HL-60 (cell line): ENCODE results near the gene BRIP1.

Experiments used
- DNase-seq, 2 experiments: peaks; one replicate each; pipeline ENCODE4 v3.0.0-alpha.2; 2010 to 2020; ENCODE audit warnings: low read depth in 1 of 2, low spot score in 1 of 2
- H3K27ac ChIP-seq: fragments of 250-450 bp; sonication (Bioruptor Pico); replicated peaks from 2 replicates; pipeline ENCODE4 v1.5.1; 2020; ENCODE audit warnings: mild to moderate bottlenecking, moderate library complexity
- H3K27me3 ChIP-seq: fragments of 250-450 bp; sonication (Bioruptor Pico); 2 replicates; pipeline ENCODE4 v1.5.1; 2021; ENCODE audit warnings: mild to moderate bottlenecking, moderate library complexity; ENCODE audit not compliant: insufficient read depth, poor library complexity, severe bottlenecking
- H3K4me3 ChIP-seq: replicated peaks from 2 replicates; pipeline ENCODE4 v1.5.1; 2011; ENCODE audit warnings: mild to moderate bottlenecking, control low read depth, low read length; ENCODE audit not compliant: insufficient read depth
- GABPA ChIP-seq: IDR thresholded peaks from 2 replicates; pipeline ENCODE4 v1.6.1; 2012; ENCODE audit warnings: low read depth
- POLR2AphosphoS5 ChIP-seq: IDR thresholded peaks from 2 replicates; pipeline ENCODE4 v1.6.1; 2012; ENCODE audit warnings: low read depth
- SPI1 ChIP-seq: IDR thresholded peaks from 2 replicates; pipeline ENCODE4 v1.6.1; 2012; ENCODE audit warnings: low read depth, mild to moderate bottlenecking, borderline replicate concordance
- TF ChIP-seq, protein P1 (sequence below): IDR thresholded peaks from 2 replicates; pipeline ENCODE4 v1.6.1; 2012; ENCODE audit warnings: low read depth; ENCODE audit not compliant: insufficient replicate concordance
- TF ChIP-seq, protein P2 (sequence below): IDR thresholded peaks from one replicate; pipeline ENCODE4 v1.5.1; 2011; ENCODE audit warnings: low read length, control low read depth, inconsistent platforms; ENCODE audit not compliant: insufficient read depth

The BRIP1 gene

DNA sequence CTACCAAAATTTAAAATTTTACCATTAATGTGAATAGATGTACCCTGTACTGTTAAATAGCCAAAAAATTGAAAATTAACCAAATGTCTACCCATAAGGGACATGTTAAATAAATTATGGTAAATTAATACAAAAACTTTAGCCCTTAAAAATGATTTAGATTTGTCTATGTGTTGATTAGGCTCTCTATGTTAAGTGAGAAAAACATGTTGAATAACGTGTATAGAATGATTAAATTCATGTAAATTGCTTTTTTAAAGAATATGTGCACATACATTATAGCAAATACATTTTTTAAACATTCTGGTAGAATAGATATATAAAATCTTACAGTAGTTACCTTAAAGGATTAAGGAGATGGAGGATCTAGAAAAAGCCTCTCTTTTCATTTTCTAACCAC, 59.5 kb downstream of the BRIP1 start:
- TF ChIP-seq POLR2AphosphoS5 (no peak), SPI1 (no peak), GABPA (no peak)
- TF ChIP-seq, protein P1, sequence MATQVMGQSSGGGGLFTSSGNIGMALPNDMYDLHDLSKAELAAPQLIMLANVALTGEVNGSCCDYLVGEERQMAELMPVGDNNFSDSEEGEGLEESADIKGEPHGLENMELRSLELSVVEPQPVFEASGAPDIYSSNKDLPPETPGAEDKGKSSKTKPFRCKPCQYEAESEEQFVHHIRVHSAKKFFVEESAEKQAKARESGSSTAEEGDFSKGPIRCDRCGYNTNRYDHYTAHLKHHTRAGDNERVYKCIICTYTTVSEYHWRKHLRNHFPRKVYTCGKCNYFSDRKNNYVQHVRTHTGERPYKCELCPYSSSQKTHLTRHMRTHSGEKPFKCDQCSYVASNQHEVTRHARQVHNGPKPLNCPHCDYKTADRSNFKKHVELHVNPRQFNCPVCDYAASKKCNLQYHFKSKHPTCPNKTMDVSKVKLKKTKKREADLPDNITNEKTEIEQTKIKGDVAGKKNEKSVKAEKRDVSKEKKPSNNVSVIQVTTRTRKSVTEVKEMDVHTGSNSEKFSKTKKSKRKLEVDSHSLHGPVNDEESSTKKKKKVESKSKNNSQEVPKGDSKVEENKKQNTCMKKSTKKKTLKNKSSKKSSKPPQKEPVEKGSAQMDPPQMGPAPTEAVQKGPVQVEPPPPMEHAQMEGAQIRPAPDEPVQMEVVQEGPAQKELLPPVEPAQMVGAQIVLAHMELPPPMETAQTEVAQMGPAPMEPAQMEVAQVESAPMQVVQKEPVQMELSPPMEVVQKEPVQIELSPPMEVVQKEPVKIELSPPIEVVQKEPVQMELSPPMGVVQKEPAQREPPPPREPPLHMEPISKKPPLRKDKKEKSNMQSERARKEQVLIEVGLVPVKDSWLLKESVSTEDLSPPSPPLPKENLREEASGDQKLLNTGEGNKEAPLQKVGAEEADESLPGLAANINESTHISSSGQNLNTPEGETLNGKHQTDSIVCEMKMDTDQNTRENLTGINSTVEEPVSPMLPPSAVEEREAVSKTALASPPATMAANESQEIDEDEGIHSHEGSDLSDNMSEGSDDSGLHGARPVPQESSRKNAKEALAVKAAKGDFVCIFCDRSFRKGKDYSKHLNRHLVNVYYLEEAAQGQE = no peak
- TF ChIP-seq, protein P2, sequence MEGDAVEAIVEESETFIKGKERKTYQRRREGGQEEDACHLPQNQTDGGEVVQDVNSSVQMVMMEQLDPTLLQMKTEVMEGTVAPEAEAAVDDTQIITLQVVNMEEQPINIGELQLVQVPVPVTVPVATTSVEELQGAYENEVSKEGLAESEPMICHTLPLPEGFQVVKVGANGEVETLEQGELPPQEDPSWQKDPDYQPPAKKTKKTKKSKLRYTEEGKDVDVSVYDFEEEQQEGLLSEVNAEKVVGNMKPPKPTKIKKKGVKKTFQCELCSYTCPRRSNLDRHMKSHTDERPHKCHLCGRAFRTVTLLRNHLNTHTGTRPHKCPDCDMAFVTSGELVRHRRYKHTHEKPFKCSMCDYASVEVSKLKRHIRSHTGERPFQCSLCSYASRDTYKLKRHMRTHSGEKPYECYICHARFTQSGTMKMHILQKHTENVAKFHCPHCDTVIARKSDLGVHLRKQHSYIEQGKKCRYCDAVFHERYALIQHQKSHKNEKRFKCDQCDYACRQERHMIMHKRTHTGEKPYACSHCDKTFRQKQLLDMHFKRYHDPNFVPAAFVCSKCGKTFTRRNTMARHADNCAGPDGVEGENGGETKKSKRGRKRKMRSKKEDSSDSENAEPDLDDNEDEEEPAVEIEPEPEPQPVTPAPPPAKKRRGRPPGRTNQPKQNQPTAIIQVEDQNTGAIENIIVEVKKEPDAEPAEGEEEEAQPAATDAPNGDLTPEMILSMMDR = no peak
- no peak overlapping the region for H3K27ac ChIP-seq
- H3K4me3 ChIP-seq = no peak overlapping the region
- no peaks in the 10 kb centered on the region for H3K27me3 ChIP-seq
- DNase-seq = no peak

DNA sequence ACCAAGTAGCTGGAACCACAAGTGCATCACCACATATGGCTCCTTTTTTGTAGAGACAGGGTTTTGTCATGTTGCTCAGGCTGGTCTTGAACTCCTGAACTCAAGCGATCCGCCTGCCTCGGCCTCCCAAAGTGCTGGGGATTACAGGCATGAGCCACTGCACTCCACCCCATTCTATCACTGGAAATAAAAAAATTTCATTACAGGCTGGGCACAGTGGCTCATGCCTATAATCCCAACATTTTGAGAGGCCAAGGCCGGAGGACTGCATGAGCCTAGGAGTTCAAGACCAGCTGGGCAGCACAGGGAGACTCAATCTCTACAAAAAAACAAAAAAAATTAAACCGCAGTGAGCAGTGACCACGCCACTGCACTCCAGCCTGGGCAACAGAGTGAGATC, 60.1 kb downstream of the BRIP1 start:
- Histone ChIP-seq H3K27me3 (no peaks in the 10 kb centered on the region), H3K4me3 (no peak overlapping the region), H3K27ac (no peak overlapping the region)
- DNase-seq = no peak
- TF ChIP-seq, protein P2 = no peak
- TF ChIP-seq, protein P1 = no peak
- TF ChIP-seq SPI1 (no peak), POLR2AphosphoS5 (no peak), GABPA (no peak)

DNA sequence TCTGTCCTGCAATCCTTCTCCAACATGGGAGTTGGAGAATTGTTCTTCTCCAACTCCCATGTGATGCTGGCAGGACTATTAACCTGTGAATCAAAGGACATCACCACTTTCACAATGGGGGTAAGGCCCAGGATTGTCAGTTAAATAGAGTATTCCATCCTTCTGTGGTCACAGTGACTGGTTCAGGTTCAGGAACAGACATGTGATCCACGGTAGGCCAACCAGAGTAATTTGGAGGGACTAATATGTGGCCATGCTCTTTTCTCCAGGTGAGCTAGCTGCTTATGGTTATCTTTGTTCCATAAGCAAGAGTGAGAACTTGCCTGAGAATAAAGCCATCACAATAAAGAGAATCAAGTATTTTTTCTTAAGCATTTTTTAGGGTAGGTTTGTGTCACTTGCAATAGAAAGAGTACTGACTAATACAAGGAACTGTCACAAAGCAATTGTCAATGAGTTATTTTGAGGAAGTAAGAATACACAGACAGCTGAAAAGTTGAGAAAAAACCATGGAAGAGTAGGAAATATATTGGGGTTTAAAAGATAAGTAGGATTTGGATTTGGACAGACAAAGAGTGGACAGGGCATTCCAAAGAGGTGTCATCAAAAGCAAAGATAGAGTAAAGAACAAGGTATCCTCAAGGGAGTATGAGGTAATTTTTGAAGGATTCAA, 63.4 kb downstream of the BRIP1 start:
- Histone ChIP-seq H3K27ac (no peak overlapping the region), H3K4me3 (no peak overlapping the region), H3K27me3 (no peaks in the 10 kb centered on the region)
- no peak for DNase-seq
- TF ChIP-seq, protein P2 = no peak
- no peak for TF ChIP-seq GABPA
- TF ChIP-seq SPI1 = no peak
- TF ChIP-seq POLR2AphosphoS5 = no peak
- TF ChIP-seq, protein P1 = no peak
